HepG2 (cell line): ENCODE results near the gene HSD11B2. TPM values are rescaled to one million over a fixed set of nuclear protein-coding genes. Genes with fewer than 3 reads are reported as not detected.

Experiments used
- ATAC-seq: fragments of 200-7000 bp; cut with Tn5 transposase; 3 replicates; pipeline ENCODE4 v1.9.1; 2020; ENCODE audit warnings: mild to moderate bottlenecking, moderate library complexity
- BruUV-seq: library from RNA; stranded (reverse); fragments of 400-500 nt; replicated peaks from 2 replicates; lab custom pipeline; 2021; lab: Mats Ljungman, UMichigan
- CTCF ChIA-PET: fragments of 300-600 bp; formaldehyde crosslinking; extraction: SDS; loops from one replicate; lab custom pipeline; 2021; ENCODE audit warnings: low total read pairs, inconsistent platforms, low intra/inter-chr PET ratio; lab: Yijun Ruan, JAX
- POLR2A ChIA-PET: fragments of 350-600 bp; sonication (Branson Sonifier 250); formaldehyde crosslinking; loops from one replicate; lab custom pipeline; 2020; ENCODE audit warnings: antibody characterized with exemption, inconsistent platforms; lab: Yijun Ruan, JAX
- DNase-seq: peaks from one replicate; pipeline ENCODE4 v3.0.0-alpha.2; 2015; ENCODE audit warnings: low spot score
- FAIRE-seq: peaks from 3 replicates; lab custom pipeline; 2011; peaks lifted over from hg19 to GRCh38; lab: Jason Lieb, UNC
- H2AFZ ChIP-seq: one replicate; pipeline ENCODE4 v1.6.1; 2011; ENCODE audit warnings: low read length, inconsistent platforms
- H3K27ac ChIP-seq: fragments of 300-600 bp; 3 replicates; pipeline ENCODE4 v1.8.0; 2011; ENCODE audit warnings: mixed run types, mild to moderate bottlenecking, mixed read lengths, low read length, inconsistent platforms; ENCODE audit not compliant: insufficient read depth; ENCODE audit errors: extremely low read length
- H3K27me3 ChIP-seq, 2 experiments: fragments of 200-600 bp in 1 of 2; 2 replicates in 1 of 2; 3 replicates in 1 of 2; pipeline versions ENCODE4 v1.6.0 to v1.8.0; 2011; ENCODE audit warnings: low read length in 2 of 2, mild to moderate bottlenecking in 2 of 2, moderate library complexity in 2 of 2, inconsistent platforms in 1 of 2; ENCODE audit not compliant: insufficient read depth in 2 of 2, control insufficient read depth in 1 of 2
- H3K36me3 ChIP-seq, 2 experiments: fragments of 200-600 bp in 1 of 2; replicated peaks in 1 of 2; 2 replicates in 1 of 2; 3 replicates in 1 of 2; pipeline versions ENCODE4 v1.5.1 to v1.8.0; 2011; ENCODE audit warnings: low read length in 2 of 2, inconsistent platforms in 1 of 2; ENCODE audit not compliant: insufficient read depth in 2 of 2, control insufficient read depth in 1 of 2
- H3K4me1 ChIP-seq: 2 replicates; pipeline ENCODE4 v1.5.1; 2012; ENCODE audit warnings: low read length, inconsistent platforms; ENCODE audit not compliant: insufficient read depth
- H3K4me2 ChIP-seq: 2 replicates; pipeline ENCODE4 v1.6.0; 2011; ENCODE audit warnings: low read depth, low read length, inconsistent platforms
- H3K4me3 ChIP-seq, 3 experiments: fragments of 200-600 bp in 1 of 3; sonication (generic), shearing (Covaris generic) in 1 of 3; replicated peaks in 1 of 3; 2 replicates each; pipeline ENCODE4 v1.5.1; 2011 to 2016; ENCODE audit warnings: low read length in 3 of 3, inconsistent platforms in 2 of 3, low read depth in 2 of 3, mild to moderate bottlenecking in 2 of 3, control low read depth in 1 of 3, mixed read lengths in 1 of 3; ENCODE audit not compliant: insufficient read depth in 1 of 3
- H3K79me2 ChIP-seq: one replicate; pipeline ENCODE4 v1.6.1; 2011; ENCODE audit warnings: low read length, inconsistent platforms; ENCODE audit not compliant: insufficient read depth
- H3K9ac ChIP-seq: 2 replicates; pipeline ENCODE4 v1.6.0; 2011; ENCODE audit warnings: mild to moderate bottlenecking, low read depth, low read length, inconsistent platforms; ENCODE audit not compliant: insufficient read depth
- H3K9me3 ChIP-seq: 2 replicates; pipeline ENCODE4 v1.5.1; 2012; ENCODE audit warnings: mild to moderate bottlenecking, low read length
- H4K20me1 ChIP-seq: 2 replicates; pipeline ENCODE4 v1.6.0; 2011; ENCODE audit warnings: inconsistent platforms, mild to moderate bottlenecking, low read length, moderate library complexity; ENCODE audit not compliant: insufficient read depth
- AGO1 ChIP-seq: fragments of 200-400 bp; formaldehyde crosslinking; IDR thresholded peaks from 2 replicates; pipeline ENCODE4 v1.6.1; 2017; ENCODE audit warnings: mild to moderate bottlenecking, low read depth, low read length, moderate library complexity; ENCODE audit not compliant: poor library complexity, severe bottlenecking
- E2F2 ChIP-seq: sonication (generic); formaldehyde crosslinking; IDR thresholded peaks from 2 replicates; pipeline ENCODE4 v1.4.0; 2020; ENCODE audit warnings: missing genetic modification reagents, borderline replicate concordance
- HDAC2 ChIP-seq: sonication (generic); formaldehyde crosslinking; IDR thresholded peaks from 2 replicates; pipeline ENCODE4 v1.4.0; 2020; ENCODE audit warnings: missing genetic modification reagents
- HNRNPLL ChIP-seq: fragments of 200-400 bp; formaldehyde crosslinking; IDR thresholded peaks from 2 replicates; pipeline ENCODE4 v1.6.1; 2017; ENCODE audit warnings: mild to moderate bottlenecking, low read depth, low read length; ENCODE audit not compliant: poor library complexity, severe bottlenecking
- KMT2A ChIP-seq: sonication (generic); formaldehyde crosslinking; IDR thresholded peaks from 2 replicates; pipeline ENCODE4 v1.4.0; 2020; ENCODE audit warnings: missing genetic modification reagents
- MEF2D ChIP-seq: sonication (generic); formaldehyde crosslinking; IDR thresholded peaks from 2 replicates; pipeline ENCODE4 v1.5.1; 2020; ENCODE audit warnings: mild to moderate bottlenecking, missing genetic modification reagents
- PRPF4 ChIP-seq: fragments of 200-400 bp; formaldehyde crosslinking; IDR thresholded peaks from 2 replicates; pipeline ENCODE4 v1.6.1; 2016; ENCODE audit warnings: low read length, low read depth; ENCODE audit not compliant: poor library complexity, severe bottlenecking
- SNAI1 ChIP-seq: sonication (generic); formaldehyde crosslinking; IDR thresholded peaks from 2 replicates; pipeline ENCODE4 v1.5.0; 2020; ENCODE audit warnings: mild to moderate bottlenecking, missing genetic modification reagents, borderline replicate concordance
- TBP ChIP-seq: sonication (generic); formaldehyde crosslinking; IDR thresholded peaks from 2 replicates; pipeline ENCODE4 v1.5.0; 2020; ENCODE audit warnings: missing genetic modification reagents
- ZC3H4 ChIP-seq: sonication (generic); formaldehyde crosslinking; IDR thresholded peaks from 2 replicates; pipeline ENCODE4 v1.4.0; 2020; ENCODE audit warnings: missing genetic modification reagents, borderline replicate concordance
- ZNF335 ChIP-seq: sonication (generic); formaldehyde crosslinking; IDR thresholded peaks from 2 replicates; pipeline ENCODE4 v1.4.0; 2020; ENCODE audit warnings: missing genetic modification reagents
- ZNF768 ChIP-seq: sonication (generic); formaldehyde crosslinking; IDR thresholded peaks from 2 replicates; pipeline ENCODE4 v1.4.0; 2020; ENCODE audit warnings: missing genetic modification reagents
- ZNF772 ChIP-seq: sonication (generic); formaldehyde crosslinking; IDR thresholded peaks from 2 replicates; pipeline ENCODE4 v1.5.0; 2020; ENCODE audit warnings: mild to moderate bottlenecking, missing genetic modification reagents
- ZNF800 ChIP-seq: sonication (generic); formaldehyde crosslinking; IDR thresholded peaks from 2 replicates; pipeline ENCODE4 v1.4.0; 2020; ENCODE audit warnings: missing genetic modification reagents
- WGBS: methylation state at CpG from one replicate; pipeline ENCODE4 v1.1.6; 2017; ENCODE audit warnings: low lambda C conversion rate; 5-methylcytosine and 5-hydroxymethylcytosine counted together
- in situ Hi-C: cut with HindIII; loops from 2 replicates; pipeline ENCODE4 v1.10.0; 2017; ENCODE audit warnings: low pct_unique_long_range_greater_than_20kb; ENCODE audit not compliant: extremely low pct_ligation_motif_present
- intact Hi-C: fragments of 100-400 bp; cut with micrococcal nuclease; formaldehyde crosslinking; loops from one replicate; pipeline ENCODE4 v1.10.0; 2022; ENCODE audit not compliant: unreplicated experiment
- polyA plus RNA-seq, 8 experiments: library from polyadenylated mRNA; depleted of rRNA in 3 of 8; stranded (reverse) in 7 of 8; unstranded in 1 of 8; fragments of >200 nt; fragmentation: Illumina TruSeq in 4 of 8; extraction: Trizol in 4 of 8; gene quantifications; 2 replicates each; pipeline versions ENCODE4 v1.2.1 to v1.2.3, GENCODE V29; 2011 to 2016; ENCODE audit warnings: low read depth in 4 of 8, missing spikeins in 1 of 8, mixed read lengths in 1 of 8; ENCODE audit not compliant: insufficient read depth in 1 of 8
- total RNA-seq, 5 experiments: library from RNA; depleted of rRNA; stranded (reverse); fragments of >200 nt; fragmentation: Illumina TruSeq; extraction: Trizol; gene quantifications; 2 replicates each; pipeline ENCODE4 v1.2.3, GENCODE V29; 2016; ENCODE audit warnings: low read depth in 1 of 5
- TF ChIP-seq, protein P1 (sequence below): sonication (generic); formaldehyde crosslinking; IDR thresholded peaks from 2 replicates; pipeline ENCODE4 v1.5.0; 2020; ENCODE audit warnings: missing genetic modification reagents

Gene HSD11B2
- total and polyA plus RNA-seq, 2 of the 13 experiments (the other 11 are each of a cell fraction or from before 2014, with no cell fraction given) = 8.9 to 13.6 TPM

- WGBS = 36% methylated on average over 9 of the region's 9 CpGs
- Histone ChIP-seq H3K4me1 (peaks cover 16% of the 10 kb centered on the region), H3K36me3 (no peaks in the 10 kb centered on the region), H3K9me3 (no peaks in the 10 kb centered on the region), H3K27ac (no peak overlapping the region), H2AFZ (no peak overlapping the region), H3K4me2 (no peak overlapping the region), H3K9ac (no peak overlapping the region), H3K27me3 (peaks cover 5 to 41% of the 10 kb centered on the region in 2 experiments), H3K79me2 (no peaks in the 10 kb centered on the region), H3K4me3 (no peak overlapping the region), H4K20me1 (no peaks in the 10 kb centered on the region)
- ATAC-seq (no peak), DNase-seq (no peak), FAIRE-seq (no peak)
- in situ Hi-C loops (no loop called here), intact Hi-C loops (no loop called here)
- CTCF ChIA-PET = no interaction called here
- BruUV-seq = no TSS peak
- TF ChIP-seq, protein P1, sequence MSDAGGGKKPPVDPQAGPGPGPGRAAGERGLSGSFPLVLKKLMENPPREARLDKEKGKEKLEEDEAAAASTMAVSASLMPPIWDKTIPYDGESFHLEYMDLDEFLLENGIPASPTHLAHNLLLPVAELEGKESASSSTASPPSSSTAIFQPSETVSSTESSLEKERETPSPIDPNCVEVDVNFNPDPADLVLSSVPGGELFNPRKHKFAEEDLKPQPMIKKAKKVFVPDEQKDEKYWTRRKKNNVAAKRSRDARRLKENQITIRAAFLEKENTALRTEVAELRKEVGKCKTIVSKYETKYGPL (CRISPR knock-in tag) = 0 out of 2 replicates have a peak, but pooled peaks have one; percentile 24
- TF ChIP-seq ZNF335 (CRISPR knock-in tag) = no peak
- TF ChIP-seq SNAI1 (CRISPR knock-in tag) = no peak
- TF ChIP-seq AGO1 = no peak
- POLR2A ChIA-PET = no interaction called here
Observed at GRCh38 chr16:67423611-67424260, 7.2 kb upstream of the HSD11B2 start.

DNA sequence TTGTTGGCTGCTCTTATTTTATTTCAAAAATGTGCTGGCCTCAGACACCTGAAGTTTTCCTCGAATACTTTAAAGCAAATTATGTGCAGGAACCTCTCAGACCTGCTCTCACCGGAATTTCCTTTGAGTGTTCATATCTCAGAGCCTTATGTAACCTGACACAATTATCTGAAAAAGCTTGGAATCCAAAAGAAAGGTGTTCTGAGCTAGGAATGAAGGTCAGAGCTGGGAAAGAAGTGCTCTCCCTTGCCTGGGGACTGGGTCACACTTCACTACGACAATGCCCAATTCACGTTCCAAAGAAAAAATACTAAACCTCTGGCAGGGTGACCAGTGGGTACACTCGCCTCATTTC, 6.7 kb upstream of the HSD11B2 start:
- Histone ChIP-seq H3K4me1 (peaks cover 21% of the 10 kb centered on the region), H3K4me3 (no peak overlapping the region), H3K27ac (no peak overlapping the region), H3K9ac (no peak overlapping the region), H2AFZ (no peak overlapping the region), H3K79me2 (no peaks in the 10 kb centered on the region), H3K4me2 (no peak overlapping the region), H3K27me3 (peaks cover 5 to 39% of the 10 kb centered on the region in 2 experiments), H3K9me3 (no peaks in the 10 kb centered on the region), H4K20me1 (no peaks in the 10 kb centered on the region), H3K36me3 (no peaks in the 10 kb centered on the region)
- WGBS = 26% methylated on average over 4 of the region's 5 CpGs
- in situ Hi-C loops = no loop called here
- BruUV-seq = no TSS peak
- ChIA-PET CTCF (no interaction called here), POLR2A (interaction anchor here (1.0 kb wide), 1 partner anchor 22 kb away, joined by 4 read pairs; no protein-coding TSS in a partner anchor)
- DNase-seq = no peak
- FAIRE-seq = no peak
- intact Hi-C loops = no loop called here
- ATAC-seq = no peak
- TF ChIP-seq E2F2 (CRISPR knock-in tag) = no peak
- TF ChIP-seq HDAC2 = no peak
- TF ChIP-seq ZNF772 (CRISPR knock-in tag) = no peak
- TF ChIP-seq ZNF768 (CRISPR knock-in tag) = no peak
- no peak for TF ChIP-seq ZC3H4 (CRISPR knock-in tag)
- TF ChIP-seq PRPF4 = no peak
- TF ChIP-seq ZNF800 (CRISPR knock-in tag) = no peak
- TF ChIP-seq KMT2A (CRISPR knock-in tag) = no peak
- no peak for TF ChIP-seq TBP
- TF ChIP-seq MEF2D (CRISPR knock-in tag) = no peak
- no peak for TF ChIP-seq HNRNPLL
